Activated CD8-positive, alpha-beta memory T cell treated with anti-CD3 and anti-CD28 coated beads for 36 hours (primary cell): Measurements from ENCODE around the gene WRAP53. TPM values are rescaled to one million over a fixed set of nuclear protein-coding genes. Genes with fewer than 3 reads are reported as not detected.

ENCODE experiments used
- CTCF ChIA-PET: fragments of 350-600 bp; sonication (Branson Sonifier 250); formaldehyde crosslinking; loops from one replicate; lab custom pipeline; 2021; ENCODE audit warnings: antibody characterized with exemption; lab: Charles Lee
- POLR2A ChIA-PET: fragments of 350-600 bp; sonication (Branson Sonifier 250); formaldehyde crosslinking; loops from one replicate; lab custom pipeline; 2021; ENCODE audit warnings: antibody characterized with exemption; lab: Charles Lee
- total RNA-seq, 2 experiments: library from RNA; stranded (reverse); gene quantifications; one replicate each; pipeline ENCODE4 v1.2.3, GENCODE V29; 2021

The WRAP53 gene
- total RNA-seq, 2 experiments from 2014 or later: 32.9 to 33.1 TPM

- ChIA-PET POLR2A (interaction anchor here (0.5 to 1.5 kb wide), 6 partner anchors 15 to 789 kb away, joined by 3 to 11 read pairs (median 4); partner anchors contain the start of genes TP53 and WRAP53), CTCF (no interaction called here)
Measured at GRCh38 chr17:7703584-7704479, 15.6 kb downstream of the WRAP53 start.

- ChIA-PET POLR2A (interaction anchor here (1.5 kb wide), 1 partner anchor 18 kb away, joined by 6 read pairs; the partner anchor contains the start of gene TP53), CTCF (no interaction called here)
Measured at GRCh38 chr17:7704601-7705268, 16.5 kb downstream of the WRAP53 start, which contains the start of gene EFNB3. Gene EFNB3 (plus strand): TSS chr17:7705202. CDS start chr17:7705599, 397 bp downstream.

GRCh38 chr17:7705269-7706255 lies 17.3 kb downstream of the WRAP53 start:
- ChIA-PET POLR2A (interaction anchor here (0.8 to 1.0 kb wide), 2 partner anchors 19 to 221 kb away, joined by 3 read pairs; partner anchors contain the start of gene POLR2A), CTCF (interaction anchor here (0.5 kb wide), 1 partner anchor 180 kb away, joined by 3 read pairs; no protein-coding TSS in a partner anchor)

- POLR2A ChIA-PET: interaction anchor here (1.0 kb wide), 1 partner anchor 20 kb away, joined by 3 read pairs; no protein-coding TSS in a partner anchor
- CTCF ChIA-PET: no interaction called here
Measured at GRCh38 chr17:7706631-7707354, 18.5 kb downstream of the WRAP53 start.

- ChIA-PET CTCF (no interaction called here), POLR2A (no interaction called here)
Measured at GRCh38 chr17:7707446-7707845, 19.2 kb downstream of the WRAP53 start.

GRCh38 chr17:7707858-7708750 lies 19.8 kb downstream of the WRAP53 start:
- ChIA-PET CTCF (no interaction called here), POLR2A (no interaction called here)

- POLR2A ChIA-PET: no interaction called here
Measured at GRCh38 chr17:7709031-7709430, 20.8 kb downstream of the WRAP53 start.

GRCh38 chr17:7710301-7710700 lies 22.0 kb downstream of the WRAP53 start:
- ChIA-PET POLR2A (no interaction called here), CTCF (no interaction called here)

More at GRCh38 chr17:7709031-7709430, 20.8 kb downstream of the WRAP53 start:
- CTCF ChIA-PET: no interaction called here

GRCh38 chr17:7711051-7711755 lies 22.9 kb downstream of the WRAP53 start:
- ChIA-PET POLR2A (no interaction called here), CTCF (no interaction called here)

- ChIA-PET POLR2A (no interaction called here), CTCF (no interaction called here)
Measured at GRCh38 chr17:7712111-7712771, 24.0 kb downstream of the WRAP53 start.

- ChIA-PET CTCF (interaction anchor here (0.8 kb wide), 1 partner anchor 26 kb away, joined by 4 read pairs; the partner anchor contains the start of gene WRAP53), POLR2A (no interaction called here)
Measured at GRCh38 chr17:7713782-7714181, 25.5 kb downstream of the WRAP53 start.

- CTCF ChIA-PET: interaction anchor here (0.6 to 1.4 kb wide), 2 partner anchors 27 to 34 kb away, joined by 3 to 4 read pairs; partner anchors contain the start of gene WRAP53
- POLR2A ChIA-PET: no interaction called here
Measured at GRCh38 chr17:7714721-7715594, 26.7 kb downstream of the WRAP53 start.

- ChIA-PET POLR2A (no interaction called here), CTCF (interaction anchor here (0.9 to 1.4 kb wide), 4 partner anchors 14 to 119 kb away, joined by 3 to 4 read pairs (median 4); partner anchors contain the start of genes TP53 and WRAP53)
Measured at GRCh38 chr17:7715936-7716886, 27.9 kb downstream of the WRAP53 start.
